Astrocyte of the cerebellum (primary cell): ENCODE results near the gene EFL1.
"Not testable (repeated sequence)": the region's sequence is repeated elsewhere in the genome, so short reads cannot be mapped to it uniquely, and the experiment has no call there.

Experiments used
- DNase-seq: peaks from one replicate; pipeline ENCODE4 v3.0.0-alpha.2; 2011; ENCODE audit warnings: low read depth
- H3K4me3 ChIP-seq: 2 replicates; pipeline ENCODE4 v1.5.1; 2011; ENCODE audit warnings: mild to moderate bottlenecking, low read depth, low read length, moderate library complexity
- in situ Hi-C: cut with HindIII; loops from 2 replicates; pipeline ENCODE4 v1.10.0; 2017; ENCODE audit warnings: low sequenced_read_pairs
- TF ChIP-seq, protein P1 (sequence below): IDR thresholded peaks from 2 replicates; pipeline ENCODE4 v1.5.1; 2012; ENCODE audit warnings: low read length, low read depth, moderate library complexity, mild to moderate bottlenecking; ENCODE audit errors: missing control alignments

EFL1 gene

DNA sequence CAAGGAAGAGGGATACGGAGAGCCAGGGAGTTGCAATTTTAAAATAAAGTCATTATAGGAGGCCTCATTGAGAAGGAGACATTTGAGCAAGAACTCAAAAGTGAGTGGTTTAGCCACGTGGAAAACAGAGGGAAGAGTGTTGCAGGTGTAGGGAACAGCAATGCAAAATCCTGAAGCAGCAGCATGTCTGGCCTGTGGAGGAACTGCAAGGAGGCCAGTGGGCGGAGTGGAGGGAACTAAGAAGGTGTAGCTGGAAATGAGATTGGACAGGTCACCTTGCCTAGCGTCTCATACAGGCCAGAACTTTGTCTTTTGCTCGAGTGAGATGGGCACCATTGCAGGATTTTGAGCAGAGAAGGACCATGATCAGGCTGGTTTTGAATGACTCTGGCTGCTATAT is 35.0 kb upstream of the EFL1 start:
- TF ChIP-seq, protein P1, sequence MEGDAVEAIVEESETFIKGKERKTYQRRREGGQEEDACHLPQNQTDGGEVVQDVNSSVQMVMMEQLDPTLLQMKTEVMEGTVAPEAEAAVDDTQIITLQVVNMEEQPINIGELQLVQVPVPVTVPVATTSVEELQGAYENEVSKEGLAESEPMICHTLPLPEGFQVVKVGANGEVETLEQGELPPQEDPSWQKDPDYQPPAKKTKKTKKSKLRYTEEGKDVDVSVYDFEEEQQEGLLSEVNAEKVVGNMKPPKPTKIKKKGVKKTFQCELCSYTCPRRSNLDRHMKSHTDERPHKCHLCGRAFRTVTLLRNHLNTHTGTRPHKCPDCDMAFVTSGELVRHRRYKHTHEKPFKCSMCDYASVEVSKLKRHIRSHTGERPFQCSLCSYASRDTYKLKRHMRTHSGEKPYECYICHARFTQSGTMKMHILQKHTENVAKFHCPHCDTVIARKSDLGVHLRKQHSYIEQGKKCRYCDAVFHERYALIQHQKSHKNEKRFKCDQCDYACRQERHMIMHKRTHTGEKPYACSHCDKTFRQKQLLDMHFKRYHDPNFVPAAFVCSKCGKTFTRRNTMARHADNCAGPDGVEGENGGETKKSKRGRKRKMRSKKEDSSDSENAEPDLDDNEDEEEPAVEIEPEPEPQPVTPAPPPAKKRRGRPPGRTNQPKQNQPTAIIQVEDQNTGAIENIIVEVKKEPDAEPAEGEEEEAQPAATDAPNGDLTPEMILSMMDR: no peak
- DNase-seq: no peak
- no peak overlapping the region for H3K4me3 ChIP-seq
- in situ Hi-C loops: no loop called here

DNA sequence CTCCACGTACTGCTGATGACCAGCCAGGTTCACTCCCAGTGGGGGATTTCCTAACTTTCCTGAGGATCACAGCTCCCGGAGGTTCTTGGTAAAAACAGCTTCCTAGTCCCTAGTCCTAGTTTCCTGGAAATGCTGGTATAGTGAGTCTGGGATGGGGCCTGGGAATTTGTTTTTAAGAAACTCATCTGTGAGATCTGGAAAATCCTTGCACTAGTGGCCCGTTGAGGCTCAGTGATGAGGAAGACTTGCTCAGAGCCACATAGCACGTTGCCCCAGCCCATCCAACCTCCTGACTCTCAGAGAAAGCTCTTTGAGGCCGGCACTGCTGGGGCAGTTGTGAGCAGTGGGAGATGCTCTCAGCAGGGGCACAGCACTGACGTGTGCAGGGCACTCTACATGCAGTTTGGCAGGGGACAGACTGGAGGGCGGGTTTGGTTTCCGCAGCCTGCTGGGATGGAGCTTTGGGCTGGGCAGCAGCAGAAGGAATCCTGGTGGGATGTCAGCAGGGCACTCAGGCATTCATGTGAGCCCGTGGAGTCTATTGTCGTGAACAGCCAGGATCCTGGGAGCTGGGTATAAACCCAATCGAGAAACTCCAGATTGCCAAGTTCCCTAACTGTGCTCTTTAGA is 31.6 kb upstream of the EFL1 start:
- H3K4me3 ChIP-seq: no peak overlapping the region
- in situ Hi-C loops: no loop called here
- TF ChIP-seq, protein P1: no peak
- no peak for DNase-seq

DNA sequence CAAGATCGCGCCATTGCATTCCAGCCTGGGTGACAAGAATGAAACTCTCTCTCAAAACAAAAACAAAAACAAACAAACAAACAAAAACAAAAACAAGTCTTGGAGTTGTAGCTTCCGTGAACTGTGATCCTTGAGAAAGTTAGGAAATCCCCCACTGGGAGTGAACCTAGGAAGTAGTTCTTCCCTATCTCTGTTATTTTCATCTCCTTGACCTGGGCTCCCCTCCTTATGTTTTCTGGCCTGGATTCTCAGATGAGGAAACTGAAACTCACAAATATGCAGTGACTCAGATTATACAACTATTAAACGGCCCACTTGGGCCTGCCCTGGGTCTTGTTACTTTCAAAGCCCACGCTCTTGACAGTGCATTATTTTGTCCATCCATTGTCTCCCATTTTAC is 29.7 kb upstream of the EFL1 start:
- in situ Hi-C loops: no loop called here
- TF ChIP-seq, protein P1: no peak
- DNase-seq: no peak
- H3K4me3 ChIP-seq: no peak overlapping the region

DNA sequence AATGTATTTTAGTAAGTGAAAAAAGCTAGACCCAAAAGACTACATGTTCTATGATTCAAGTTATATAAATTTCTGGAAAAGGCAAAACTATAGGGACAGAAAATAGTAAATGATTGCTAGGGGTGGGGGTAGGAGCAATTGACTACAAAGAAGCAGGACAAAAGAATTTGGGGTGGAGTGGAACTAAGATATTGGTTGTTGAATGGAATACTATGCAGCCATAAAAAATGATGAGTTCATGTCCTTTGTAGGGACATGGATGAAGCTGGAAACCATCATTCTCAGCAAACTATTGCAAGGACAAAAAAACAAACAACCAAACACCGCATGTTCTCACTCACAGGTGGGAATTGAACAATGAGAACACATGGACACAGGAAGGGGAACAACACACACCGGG is 25.7 kb upstream of the EFL1 start:
- in situ Hi-C loops, H3K4me3 ChIP-seq, DNase-seq: not testable (repeated sequence)

DNA sequence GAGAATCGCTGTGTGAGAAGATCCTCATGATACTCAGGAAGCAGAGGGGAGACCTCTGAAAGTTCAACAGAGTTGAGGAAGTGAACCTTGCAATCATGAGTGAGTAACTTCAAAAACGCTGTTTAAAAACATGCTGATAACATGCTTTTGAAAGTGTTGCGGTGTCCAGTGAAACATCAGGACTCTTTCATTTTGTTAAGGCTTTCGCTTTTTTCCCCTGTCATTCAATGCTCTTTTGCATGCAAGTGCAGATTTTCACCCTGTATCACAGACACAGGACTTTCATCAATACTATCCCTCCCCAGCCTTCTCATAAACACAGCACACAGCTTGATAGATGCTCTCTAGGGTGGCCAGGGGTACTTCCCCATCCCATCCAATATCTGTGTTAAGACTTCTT is 23.9 kb upstream of the EFL1 start:
- H3K4me3 ChIP-seq, in situ Hi-C loops, DNase-seq: not testable (repeated sequence)

DNA sequence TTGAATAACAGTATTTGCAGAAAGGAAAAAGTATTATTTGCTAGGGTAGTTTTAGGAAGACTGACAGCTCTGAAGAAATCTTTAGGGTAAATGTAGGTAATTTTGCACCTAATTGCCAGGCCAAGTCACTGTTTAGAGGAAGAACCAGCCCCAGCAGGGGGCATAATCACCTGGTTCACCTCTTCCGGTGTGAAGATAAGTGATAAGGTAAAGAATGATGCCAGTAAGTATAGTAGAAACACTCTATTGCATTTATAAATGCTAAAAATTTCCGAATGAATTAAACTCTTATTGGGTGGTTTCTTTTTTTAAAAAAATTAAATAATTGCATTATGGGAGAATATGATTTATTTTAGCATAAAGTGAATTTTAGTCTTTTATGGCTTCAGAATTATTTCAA is 21.8 kb upstream of the EFL1 start:
- DNase-seq, H3K4me3 ChIP-seq, in situ Hi-C loops: not testable (repeated sequence)

DNA sequence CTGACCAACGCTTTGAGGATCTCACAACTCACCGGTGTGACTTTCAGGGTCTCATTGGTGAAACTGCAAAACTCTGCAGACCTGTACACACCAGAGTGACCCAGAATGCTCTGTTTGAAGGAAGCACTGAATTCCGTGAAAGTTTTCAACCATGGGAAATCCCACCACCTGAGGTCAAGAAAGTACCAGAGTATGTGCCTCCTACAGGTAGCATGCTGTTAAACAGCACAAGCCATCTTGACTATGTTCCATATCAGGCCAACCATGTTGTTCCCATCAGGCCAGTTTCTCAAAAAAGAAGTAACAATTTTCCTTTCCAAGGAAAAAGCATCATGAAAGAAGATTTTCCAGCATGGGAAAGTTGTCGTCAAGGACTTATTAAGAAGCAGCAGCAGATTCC is 19.9 kb upstream of the EFL1 start:
- H3K4me3 ChIP-seq, DNase-seq, in situ Hi-C loops: not testable (repeated sequence)

DNA sequence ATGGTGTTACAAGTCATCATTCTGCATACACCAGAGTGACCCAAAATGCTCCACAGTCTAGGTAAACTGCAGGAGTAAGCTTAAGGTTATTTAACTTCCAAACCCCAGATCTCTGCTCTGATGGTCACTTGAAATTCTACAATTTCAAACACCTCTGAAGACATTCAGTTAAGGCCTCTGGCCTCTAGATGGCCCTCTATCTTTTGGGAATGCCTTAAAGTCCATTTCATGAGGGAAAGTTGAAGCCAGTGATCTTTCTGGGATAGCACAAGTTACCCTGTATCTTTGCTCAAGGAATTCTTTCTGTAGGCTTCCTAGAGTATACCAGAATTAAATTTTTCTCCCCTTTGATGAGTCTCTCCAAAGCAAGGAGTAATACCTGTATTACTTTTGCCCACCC is 18.7 kb upstream of the EFL1 start:
- DNase-seq, H3K4me3 ChIP-seq, in situ Hi-C loops: not testable (repeated sequence)

DNA sequence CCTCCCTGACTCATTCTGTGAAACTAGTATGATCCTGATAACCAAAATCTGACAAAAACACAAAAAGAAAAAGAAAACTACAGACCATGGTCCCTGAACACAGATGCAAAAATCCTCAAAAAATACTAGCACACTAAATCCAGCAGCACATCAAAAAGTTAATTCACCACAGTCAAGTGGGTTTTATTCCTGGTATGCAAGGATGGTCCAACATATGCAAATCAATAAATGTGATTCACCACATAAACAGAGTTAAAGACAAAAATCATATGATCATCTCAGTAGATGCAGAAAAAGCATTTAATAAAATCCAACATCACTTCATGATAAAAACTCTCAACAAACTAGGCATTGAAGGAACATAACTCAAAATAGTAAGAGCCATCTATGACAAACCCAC is 12.9 kb upstream of the EFL1 start:
- in situ Hi-C loops: no loop called here
- H3K4me3 ChIP-seq: no peak overlapping the region
- TF ChIP-seq, protein P1: no peak
- DNase-seq: no peak

DNA sequence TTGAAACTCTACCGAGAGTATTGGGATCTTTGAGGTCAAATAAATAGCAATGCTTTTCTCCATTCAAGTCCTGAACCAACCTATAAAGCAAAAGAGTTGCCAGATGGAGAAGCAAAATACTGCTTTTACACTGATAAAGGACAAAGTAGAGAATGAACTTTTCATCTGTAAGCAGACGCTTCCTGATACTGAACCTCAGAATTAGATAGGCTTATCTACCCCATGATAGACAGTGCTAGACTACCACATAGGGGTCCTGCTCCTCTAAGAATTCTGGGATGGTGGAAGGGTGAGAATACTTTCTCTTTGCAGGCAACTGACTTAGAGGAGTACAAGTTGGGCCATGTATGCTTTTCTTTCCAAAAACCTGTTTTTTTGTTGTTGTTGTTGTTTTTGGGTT is 9.6 kb upstream of the EFL1 start:
- in situ Hi-C loops: no loop called here
- DNase-seq: no peak
- H3K4me3 ChIP-seq: no peak overlapping the region
- TF ChIP-seq, protein P1: no peak

DNA sequence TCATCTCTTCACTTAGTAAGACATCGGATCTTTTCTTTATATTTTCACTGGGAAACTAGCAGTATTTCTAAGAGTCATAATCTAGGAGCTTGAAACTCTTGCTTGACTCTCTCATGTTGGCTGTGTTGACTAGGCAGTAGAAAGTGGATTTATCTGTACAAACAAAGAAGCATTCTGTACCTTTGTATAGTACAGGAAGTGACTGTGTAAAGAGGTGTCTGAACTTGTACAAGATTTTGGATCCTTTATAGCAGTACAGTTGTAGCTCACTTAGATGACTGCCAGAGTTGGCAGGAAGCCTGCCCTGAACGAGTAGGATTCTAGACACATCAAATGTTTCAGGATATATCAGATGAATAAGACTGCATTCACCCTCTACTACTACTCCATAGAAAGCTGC is 5.9 kb upstream of the EFL1 start:
- H3K4me3 ChIP-seq, DNase-seq, in situ Hi-C loops: not testable (repeated sequence)

DNA sequence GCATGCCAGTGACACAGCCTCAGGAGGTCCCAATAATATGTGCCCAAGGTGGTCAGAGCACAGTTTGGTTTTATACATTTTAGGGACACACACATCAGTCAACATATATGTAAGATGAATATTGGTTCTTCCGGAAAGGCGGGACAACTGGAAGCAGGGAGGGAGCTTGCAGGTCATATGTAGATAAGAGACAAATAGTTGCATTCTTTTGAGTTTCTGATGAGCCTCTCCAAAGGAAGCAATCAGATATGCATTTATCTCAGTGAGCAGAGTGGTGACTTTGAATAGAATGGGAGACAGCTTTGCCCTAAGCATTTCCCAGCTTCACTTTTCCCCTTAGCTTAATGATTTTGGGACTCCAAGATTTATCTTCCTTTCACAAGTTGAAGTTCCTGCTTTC is 4.6 kb upstream of the EFL1 start:
- DNase-seq, in situ Hi-C loops, H3K4me3 ChIP-seq: not testable (repeated sequence)
